K562 (cell line): ENCODE data around the gene EID2. TPM values are rescaled to one million over a fixed set of nuclear protein-coding genes. Genes with fewer than 3 reads are reported as not detected.

ENCODE experiments used
- ATAC-seq: fragments of 200-7000 bp; cut with Tn5 transposase; 3 replicates; pipeline ENCODE4 v1.9.1; 2020; ENCODE audit warnings: moderate library complexity
- BruUV-seq: library from RNA; stranded (reverse); fragments of 400-500 nt; replicated peaks from 2 replicates; lab custom pipeline; 2021; lab: Mats Ljungman, UMichigan
- CTCF ChIA-PET: fragments of 300-600 bp; formaldehyde crosslinking; extraction: SDS; loops from one replicate; lab custom pipeline; 2021; ENCODE audit warnings: low intra/inter-chr PET ratio; lab: Yijun Ruan, JAX
- POLR2A ChIA-PET: fragments of 300-600, 350-650 bp; sonication (Branson Sonifier 250); formaldehyde crosslinking; extraction: SDS; loops from one replicate; lab custom pipeline; 2021; ENCODE audit warnings: antibody characterized with exemption, inconsistent platforms; lab: Yijun Ruan, JAX
- DNase-seq, 4 experiments: peaks; one replicate each; pipeline versions ENCODE4 v3.0.0 to v3.0.0-alpha.2; 2011 to 2018; ENCODE audit warnings: low spot score in 3 of 4, mixed read lengths in 3 of 4; ENCODE audit errors: extremely low read depth in 1 of 4
- FAIRE-seq: peaks from 2 replicates; lab custom pipeline; 2011; peaks lifted over from hg19 to GRCh38; lab: Jason Lieb, UNC
- H2AFZ ChIP-seq: 2 replicates; pipeline ENCODE4 v1.6.0; 2011; ENCODE audit warnings: low read depth, low read length, control low read depth, inconsistent platforms
- H3K27ac ChIP-seq: fragments of 200-600 bp; 3 replicates; pipeline ENCODE4 v1.8.0; 2011; ENCODE audit warnings: low read depth, mild to moderate bottlenecking, control low read depth, inconsistent platforms, low read length, moderate library complexity, mixed read lengths; ENCODE audit errors: extremely low read depth
- H3K27me3 ChIP-seq, 2 experiments: fragments of 300-600 bp in 1 of 2; 2 replicates in 1 of 2; 3 replicates in 1 of 2; pipeline versions ENCODE4 v1.6.0 to v1.8.0; 2011; ENCODE audit warnings: inconsistent platforms in 2 of 2, low read length in 2 of 2, mild to moderate bottlenecking in 1 of 2, mixed read lengths in 1 of 2, moderate library complexity in 1 of 2; ENCODE audit not compliant: control insufficient read depth in 2 of 2, insufficient read depth in 2 of 2
- H3K36me3 ChIP-seq: fragments of 300-600 bp; 3 replicates; pipeline ENCODE4 v1.8.0; 2011; ENCODE audit warnings: mild to moderate bottlenecking, low read length, inconsistent platforms; ENCODE audit not compliant: control insufficient read depth, insufficient read depth
- H3K4me1 ChIP-seq, 2 experiments: fragments of 200-600 bp in 1 of 2; replicated peaks in 1 of 2; 2 replicates in 1 of 2; 3 replicates in 1 of 2; pipeline versions ENCODE4 v1.5.1 to v1.8.0; 2011; ENCODE audit warnings: inconsistent platforms in 2 of 2, low read length in 2 of 2, mild to moderate bottlenecking in 1 of 2, mixed read lengths in 1 of 2, moderate library complexity in 1 of 2; ENCODE audit not compliant: control insufficient read depth in 2 of 2, insufficient read depth in 2 of 2
- H3K4me2 ChIP-seq: 2 replicates; pipeline ENCODE4 v1.6.1; 2011; ENCODE audit warnings: low read length, control low read depth, inconsistent platforms, mixed read lengths; ENCODE audit not compliant: insufficient read depth
- H3K4me3 ChIP-seq: fragments of 200-600 bp; sonication (generic), shearing (Covaris generic); 2 replicates; pipeline ENCODE4 v1.5.1; 2016; ENCODE audit warnings: control low read depth, inconsistent platforms
- H3K79me2 ChIP-seq: fragments of 200-600 bp; 3 replicates; pipeline ENCODE4 v1.8.0; 2011; ENCODE audit warnings: low read length, inconsistent platforms; ENCODE audit not compliant: control insufficient read depth, insufficient read depth
- H3K9ac ChIP-seq, 2 experiments: 2 replicates each; pipeline versions ENCODE4 v1.6.0 to v1.6.1; 2011; ENCODE audit warnings: low read depth in 2 of 2, low read length in 2 of 2, control low read depth in 1 of 2, inconsistent platforms in 1 of 2, mild to moderate bottlenecking in 1 of 2, mixed read lengths in 1 of 2; ENCODE audit not compliant: insufficient read depth in 1 of 2
- H3K9me1 ChIP-seq: one replicate; pipeline ENCODE4 v1.6.0; 2011; ENCODE audit warnings: inconsistent platforms, mild to moderate bottlenecking, low read length, moderate library complexity; ENCODE audit not compliant: control insufficient read depth, insufficient read depth
- H3K9me3 ChIP-seq: replicated peaks from 2 replicates; pipeline ENCODE4 v1.5.1; 2011; ENCODE audit warnings: low read depth, low read length, inconsistent platforms; ENCODE audit not compliant: control insufficient read depth, insufficient read depth
- H4K20me1 ChIP-seq: replicated peaks from 2 replicates; pipeline ENCODE4 v1.6.1; 2011; ENCODE audit warnings: low read length, inconsistent platforms, mixed read lengths; ENCODE audit not compliant: control insufficient read depth, insufficient read depth
- CTCF ChIP-seq, 3 experiments: IDR thresholded peaks in 2 of 3; conservative IDR thresholded peaks in 1 of 3; 2 replicates each; pipeline ENCODE4 v1.5.1; 2011 to 2012; ENCODE audit warnings: low read length in 3 of 3, mild to moderate bottlenecking in 3 of 3, control low read depth in 2 of 3, improper control_type of control experiment in 1 of 3, inconsistent platforms in 1 of 3, low read depth in 1 of 3, mixed read lengths in 1 of 3, moderate library complexity in 1 of 3; ENCODE audit not compliant: insufficient read depth in 2 of 3
- HMG20A ChIP-seq: fragments of 450-650 bp; formaldehyde crosslinking; conservative IDR thresholded peaks from 2 replicates; pipeline ENCODE4 v1.4.0; 2020; ENCODE audit warnings: mild to moderate bottlenecking, mixed read lengths
- PCBP1 ChIP-seq: fragments of 200-400 bp; formaldehyde crosslinking; IDR thresholded peaks from 2 replicates; pipeline ENCODE4 v1.6.1; 2018; ENCODE audit warnings: mild to moderate bottlenecking, low read depth, low read length; ENCODE audit not compliant: poor library complexity, severe bottlenecking
- ZC3H4 ChIP-seq: sonication (generic); formaldehyde crosslinking; IDR thresholded peaks from 2 replicates; pipeline ENCODE4 v1.9.0; 2021; ENCODE audit warnings: missing genetic modification reagents, borderline replicate concordance
- ZNF263 ChIP-seq: sonication (generic); formaldehyde crosslinking; IDR thresholded peaks from 2 replicates; pipeline ENCODE4 v1.8.0; 2022; ENCODE audit warnings: mild to moderate bottlenecking, missing genetic modification reagents, borderline replicate concordance
- WGBS: fragments of 100-300 bp; shearing (Covaris generic); methylation state at CpG from one replicate; pipeline ENCODE4 v1.1.6; 2016; ENCODE audit warnings: low coverage, mixed read lengths; ENCODE audit not compliant: insufficient coverage; ENCODE audit errors: missing lambda C conversion rate; 5-methylcytosine and 5-hydroxymethylcytosine counted together
- in situ Hi-C: fragments of 300-500 bp; cut with MboI; formaldehyde crosslinking; loops from 4 replicates; pipeline ENCODE4 v1.15.0; 2018; ENCODE audit warnings: inconsistent platforms, mixed read lengths
- intact Hi-C: fragments of 100-400 bp; cut with micrococcal nuclease; formaldehyde crosslinking; loops from 2 replicates; pipeline ENCODE4 v1.14.2; 2022
- polyA plus RNA-seq, 8 experiments: library from polyadenylated mRNA; depleted of rRNA in 4 of 8; stranded (reverse) in 5 of 8; unstranded in 3 of 8; fragments of >200 nt; fragmentation: Nextera tagmentation in 2 of 8; fragmentation: Illumina TruSeq in 1 of 8; extraction: Ambion mirVana in 2 of 8; extraction: Trizol in 1 of 8; gene quantifications; 2 replicates each; pipeline versions ENCODE4 v1.2.1 to v1.2.3, GENCODE V29; 2011 to 2014; ENCODE audit warnings: inconsistent platforms in 1 of 8, missing spikeins in 1 of 8
- total RNA-seq, 7 experiments: library from RNA; depleted of rRNA in 6 of 7; stranded (reverse); fragments of >200 nt in 6 of 7; fragmentation: Illumina TruSeq in 2 of 7; extraction: Trizol in 2 of 7; gene quantifications; 2 replicates each; pipeline versions ENCODE4 v1.2.1 to v1.2.3, GENCODE V29; 2011 to 2021; ENCODE audit warnings: low replicate concordance in 1 of 7

The EID2 gene
- total and polyA plus RNA-seq, 9 of the 15 experiments (the other 6 are each of a cell fraction or from before 2014, with no cell fraction given), result 2.5 to 18.5 (median 11.3) TPM

- TF ChIP-seq CTCF (IDR thresholded peaks at IDR 0.05 in 2 of 3, conservative IDR thresholded peaks at IDR 0.05 in 1 of 3; ENCODE audit: insufficient read depth in 2 of 3, low read depth in 1 of 3, low read length in 3 of 3) (no peak), ZNF263 (CRISPR knock-in tag) (0 out of 2 replicates have a peak, but pooled peaks have one; percentile 6)
- TF ChIP-seq, all 486 proteins: peak for 8
These were observed 8.1 kb downstream of the EID2 start (continued) for GRCh38 chr19:39531834-39532232.

- TF ChIP-seq PCBP1 (no peak), HMG20A (no peak), ZC3H4 (CRISPR knock-in tag) (no peak)
- Histone ChIP-seq H3K4me1 (peaks cover 3 to 4% of the 10 kb centered on the region in 2 experiments; a peak in 3 of 5 replicates), H4K20me1 (no peaks in the 10 kb centered on the region), H3K27me3 (no peaks in the 10 kb centered on the region), H3K79me2 (no peaks in the 10 kb centered on the region), H3K27ac (no peak overlapping the region), H3K9ac (no peak overlapping the region), H3K4me2 (no peak overlapping the region), H3K9me3 (no peaks in the 10 kb centered on the region), H3K4me3 (no peak overlapping the region), H3K9me1 (no peaks in the 10 kb centered on the region), H3K36me3 (no peaks in the 10 kb centered on the region), H2AFZ (no peak overlapping the region)
- ATAC-seq, result no peak
- DNase-seq, result no peak
- no TSS peak for BruUV-seq
- in situ Hi-C loops, result no loop called here
- CTCF ChIA-PET, result no interaction called here
- POLR2A ChIA-PET, result interaction anchor here (1.3 kb wide), 1 partner anchor 80 kb away, joined by 4 read pairs; the partner anchor contains the start of gene SUPT5H
- FAIRE-seq, result no peak
- 94% methylated on average over 3 of the region's 3 CpGs for WGBS
- intact Hi-C loops, result no loop called here
These were observed 14.8 kb downstream of the EID2 start for GRCh38 chr19:39525205-39525604.
